HCT116 (cell line): ENCODE measurements around the gene GFI1. TPM values are rescaled to one million over a fixed set of nuclear protein-coding genes. Genes with fewer than 3 reads are reported as not detected.

Experiments
- ATAC-seq: fragments of 200-7000 bp; cut with Tn5 transposase; 2 replicates; pipeline ENCODE4 v1.9.1; 2020; ENCODE audit warnings: mild to moderate bottlenecking, moderate library complexity
- Bru-seq: library from RNA; stranded (reverse); fragments of 400-500 nt; gene quantifications from one replicate; lab custom pipeline; 2021; lab: Mats Ljungman, UMichigan
- BruChase-seq, 2 experiments: library from RNA; stranded (reverse); fragments of 400-500 nt; gene quantifications; one replicate each; lab custom pipeline; 2021; lab: Mats Ljungman, UMichigan
- BruUV-seq: library from RNA; stranded (reverse); fragments of 400-500 nt; replicated peaks from 2 replicates; lab custom pipeline; 2021; lab: Mats Ljungman, UMichigan
- CTCF ChIA-PET: fragments of 300-600 bp; sonication (Branson Sonifier 250); formaldehyde crosslinking; loops from one replicate; lab custom pipeline; 2021; ENCODE audit warnings: antibody characterized with exemption; lab: Charles Lee
- POLR2A ChIA-PET: fragments of 300-600, 350-600 bp; sonication (Branson Sonifier 250); formaldehyde crosslinking; loops from one replicate; lab custom pipeline; 2021; ENCODE audit warnings: antibody characterized with exemption; lab: Charles Lee
- RAD21 ChIA-PET, 2 experiments: fragments of 300-600 bp; sonication (Branson Sonifier 250); formaldehyde crosslinking; loops; one replicate each; lab custom pipeline; 2023; ENCODE audit warnings: low total read pairs in 2 of 2; ENCODE audit not compliant: uncharacterized antibody in 2 of 2, unreplicated experiment in 2 of 2, low non-redundant PET in 1 of 2; lab: Charles Lee
- DNase-seq: peaks from one replicate; pipeline ENCODE4 v3.0.0-alpha.2; 2010; ENCODE audit warnings: low read depth, low spot score
- H2AFZ ChIP-seq: fragments of 200-600 bp; shearing (Covaris generic), sonication (generic); 2 replicates; pipeline ENCODE4 v1.6.1; 2017; ENCODE audit warnings: low read depth, mixed run types, mixed read lengths, antibody characterized with exemption, low read length; ENCODE audit not compliant: poor library complexity, severe bottlenecking
- H3K27ac ChIP-seq: 2 replicates; pipeline ENCODE4 v1.5.1; 2012; ENCODE audit warnings: low read depth, low read length
- H3K27me3 ChIP-seq: fragments of 200-600 bp; sonication (generic); 2 replicates; pipeline ENCODE4 v1.6.1; 2016; ENCODE audit warnings: mixed run types, low read length, mixed read lengths; ENCODE audit not compliant: insufficient read depth
- H3K36me3 ChIP-seq, 2 experiments: fragments of 200-500 bp in 1 of 2; fragments of 200-600 bp in 1 of 2; sonication (Bioruptor generic) in 1 of 2; sonication (generic) in 1 of 2; 2 replicates each; pipeline versions ENCODE4 v1.5.1 to v1.6.1; 2014 to 2016; ENCODE audit warnings: low read length in 2 of 2, inconsistent platforms in 1 of 2, mixed read lengths in 1 of 2, mixed run types in 1 of 2; ENCODE audit not compliant: insufficient read depth in 2 of 2, control insufficient read depth in 1 of 2
- H3K4me1 ChIP-seq, 2 experiments: fragments of 200-600 bp in 1 of 2; sonication (generic) in 1 of 2; 2 replicates each; pipeline versions ENCODE4 v1.5.1 to v1.6.1; 2012 to 2017; ENCODE audit warnings: low read length in 2 of 2, inconsistent platforms in 1 of 2, mild to moderate bottlenecking in 1 of 2, mixed read lengths in 1 of 2, mixed run types in 1 of 2, moderate library complexity in 1 of 2; ENCODE audit not compliant: insufficient read depth in 2 of 2, control insufficient read depth in 1 of 2
- H3K4me2 ChIP-seq: fragments of 200-600 bp; sonication (generic); 2 replicates; pipeline ENCODE4 v1.6.1; 2017; ENCODE audit warnings: mixed run types, low read length, mixed read lengths
- H3K4me3 ChIP-seq, 2 experiments: fragments of 200-600 bp in 1 of 2; sonication (generic) in 1 of 2; replicated peaks in 1 of 2; 2 replicates each; pipeline ENCODE4 v1.5.1; 2011 to 2016; ENCODE audit warnings: low read length in 2 of 2, control low read depth in 1 of 2, low read depth in 1 of 2, mild to moderate bottlenecking in 1 of 2, mixed read lengths in 1 of 2, mixed run types in 1 of 2
- H3K79me2 ChIP-seq: fragments of 200-600 bp; sonication (generic); 2 replicates; pipeline ENCODE4 v1.6.1; 2017; ENCODE audit warnings: mild to moderate bottlenecking, mixed run types, low read length, moderate library complexity, mixed read lengths; ENCODE audit not compliant: insufficient read depth
- H3K9ac ChIP-seq: fragments of 200-600 bp; sonication (generic); 2 replicates; pipeline ENCODE4 v1.6.1; 2016; ENCODE audit warnings: low read length, mixed read lengths
- H3K9me2 ChIP-seq: fragments of 200-600 bp; sonication (generic), shearing (Covaris generic); 2 replicates; pipeline ENCODE4 v1.6.1; 2017; ENCODE audit warnings: mixed run types, mild to moderate bottlenecking, moderate library complexity; ENCODE audit not compliant: insufficient read depth
- H3K9me3 ChIP-seq, 2 experiments: fragments of 200-500 bp in 1 of 2; fragments of 200-600 bp in 1 of 2; sonication (Bioruptor generic) in 1 of 2; sonication (generic) in 1 of 2; 2 replicates each; pipeline ENCODE4 v1.6.1; 2014 to 2017; ENCODE audit warnings: low read length in 2 of 2, mixed read lengths in 2 of 2, inconsistent platforms in 1 of 2, low read depth in 1 of 2, mild to moderate bottlenecking in 1 of 2, mixed run types in 1 of 2, moderate library complexity in 1 of 2; ENCODE audit not compliant: control insufficient read depth in 1 of 2, insufficient read depth in 1 of 2
- H4K20me1 ChIP-seq: fragments of 200-600 bp; sonication (generic), shearing (Covaris generic); 2 replicates; pipeline ENCODE4 v1.6.1; 2017; ENCODE audit warnings: mixed run types, mild to moderate bottlenecking, moderate library complexity; ENCODE audit not compliant: insufficient read depth
- EGR1 ChIP-seq: IDR thresholded peaks from 2 replicates; pipeline ENCODE4 v1.6.1; 2012; ENCODE audit warnings: low read depth
- ELF1 ChIP-seq: IDR thresholded peaks from 2 replicates; pipeline ENCODE4 v1.6.1; 2012; ENCODE audit warnings: low read depth, borderline replicate concordance
- EZH2 ChIP-seq: fragments of 200-600 bp; sonication (generic); IDR thresholded peaks from 2 replicates; pipeline ENCODE4 v1.6.1; 2017; ENCODE audit warnings: antibody characterized with exemption, mixed run types
- FOSL1 ChIP-seq: IDR thresholded peaks from 2 replicates; pipeline ENCODE4 v1.6.1; 2012; ENCODE audit warnings: low read depth
- JUND ChIP-seq: IDR thresholded peaks from 2 replicates; pipeline ENCODE4 v1.6.1; 2012
- POLR2A ChIP-seq: IDR thresholded peaks from 2 replicates; pipeline ENCODE4 v1.7.0; 2011; ENCODE audit warnings: borderline replicate concordance; ENCODE audit not compliant: insufficient read depth, insufficient read length; ENCODE audit errors: extremely low read depth
- POLR2AphosphoS5 ChIP-seq: IDR thresholded peaks from 2 replicates; pipeline ENCODE4 v1.6.1; 2011; ENCODE audit warnings: mild to moderate bottlenecking, low read depth, low read length, moderate library complexity
- RAD21 ChIP-seq: IDR thresholded peaks from 2 replicates; pipeline ENCODE4 v1.6.1; 2012; ENCODE audit warnings: low read depth, mild to moderate bottlenecking
- SIN3A ChIP-seq: IDR thresholded peaks from 2 replicates; pipeline ENCODE4 v1.6.1; 2012; ENCODE audit warnings: low read depth
- SP1 ChIP-seq: IDR thresholded peaks from 2 replicates; pipeline ENCODE4 v1.6.1; 2012; ENCODE audit warnings: low read depth
- YY1 ChIP-seq: IDR thresholded peaks from 2 replicates; pipeline ENCODE4 v1.6.1; 2011; ENCODE audit warnings: low read length, low read depth, moderate library complexity, mild to moderate bottlenecking; ENCODE audit not compliant: insufficient replicate concordance; ENCODE audit errors: extremely low read depth
- ZFX ChIP-seq: fragments of 450-650 bp; IDR thresholded peaks from 2 replicates; pipeline ENCODE4 v1.6.1; 2017
- ZNF274 ChIP-seq: fragments of 200-500 bp; sonication (Bioruptor generic); IDR thresholded peaks from 2 replicates; pipeline ENCODE4 v1.6.1; 2014; ENCODE audit warnings: mild to moderate bottlenecking, low read depth, low read length, inconsistent platforms
- intact Hi-C: fragments of 100-400 bp; cut with micrococcal nuclease; formaldehyde crosslinking; loops from 2 replicates; pipeline ENCODE4 v1.10.0; 2022
- long read RNA-seq: library from polyadenylated mRNA; unstranded; transcript quantifications from one replicate; pipeline ENCODE4 v2.0.0, GENCODE V29; 2021; ENCODE audit not compliant: unreplicated experiment
- polyA plus RNA-seq: library from polyadenylated mRNA; unstranded; fragments of >200 nt; gene quantifications from 2 replicates; pipeline ENCODE4 v1.2.1, GENCODE V29; 2012; ENCODE audit warnings: missing spikeins
- total RNA-seq: library from RNA; stranded (reverse); gene quantifications from one replicate; pipeline ENCODE4 v1.2.1, GENCODE V29; 2021; ENCODE audit not compliant: unreplicated experiment
- TF ChIP-seq, protein P1 (sequence below): IDR thresholded peaks from 2 replicates; pipeline ENCODE4 v1.6.1; 2012; ENCODE audit warnings: low read depth
- TF ChIP-seq, protein P2 (sequence below): IDR thresholded peaks from 2 replicates; pipeline ENCODE4 v1.6.1; 2012
- TF ChIP-seq, protein P3 (sequence below): IDR thresholded peaks from 2 replicates; pipeline ENCODE4 v1.6.1; 2011; ENCODE audit warnings: mild to moderate bottlenecking, low read length, moderate library complexity; ENCODE audit not compliant: insufficient replicate concordance; ENCODE audit errors: extremely low read depth
- TF ChIP-seq, protein P4 (sequence below): IDR thresholded peaks from 2 replicates; pipeline ENCODE4 v1.6.1; 2012

GFI1 gene
- total RNA-seq (8.1 TPM), Bru-seq, nascent RNA (percentile 49 among the genes with signal in this experiment), BruChase-seq, experiment 1, labeled RNA remaining after a 6-hour chase (percentile 57 among the genes with signal in this experiment), BruChase-seq, experiment 2, labeled RNA remaining after a 2-hour chase (percentile 57 among the genes with signal in this experiment)
- 6.6 and 6.8 TPM in 2 replicates for polyA plus RNA-seq
- long read RNA-seq, partial matches to known transcripts = 4 of 10 reads
- long read RNA-seq, other reads (novel, unspliced or antisense) = 4 of 10 reads

DNA sequence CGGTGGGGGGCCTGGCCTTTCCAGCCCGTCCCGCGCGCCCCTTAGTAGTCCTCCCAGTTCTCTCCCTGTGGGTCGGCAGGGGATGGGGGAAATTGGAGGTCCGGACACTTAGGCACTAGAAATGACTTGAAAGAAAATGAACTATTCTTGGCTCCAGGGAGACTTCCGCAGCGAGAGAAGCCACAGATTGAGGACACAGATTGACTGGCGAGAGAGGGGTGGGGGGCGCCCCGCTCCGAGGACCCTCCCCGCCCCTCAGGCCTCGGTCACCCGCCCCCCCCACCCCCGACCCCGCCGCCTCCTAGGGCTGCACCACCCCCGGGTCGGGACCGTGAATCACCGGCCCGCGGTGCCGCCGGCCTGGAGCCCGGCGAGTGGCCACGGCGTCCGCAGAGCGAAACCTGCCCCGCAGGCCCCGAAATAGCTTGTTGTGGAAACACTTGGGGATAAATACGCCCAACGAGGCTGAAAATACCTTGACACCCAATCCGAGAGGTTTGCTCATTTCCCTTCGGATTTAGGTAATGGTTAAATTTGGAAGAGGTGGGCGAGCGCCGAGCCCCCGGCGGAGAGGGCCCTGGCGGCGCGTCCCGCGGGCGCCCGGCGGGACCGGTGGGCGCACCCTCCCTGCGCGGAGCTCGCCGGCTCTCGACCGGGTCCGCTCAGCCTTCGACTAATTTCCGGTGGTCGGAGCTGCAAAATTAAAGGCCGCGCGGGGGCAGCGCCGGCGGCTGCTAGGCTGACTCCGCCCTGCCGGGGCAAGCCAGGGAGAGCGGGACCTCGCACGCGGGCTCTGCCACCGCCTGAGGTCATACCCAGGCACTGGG lies at the start of gene GFI1:
GFI1 (minus strand) TSS at position 675 of the 827 bp plus-strand sequence. CDS start 3,438 bp downstream, outside the sequence.
- peak within 1 kb of the TSS; percentile 99 for H3K4me2 ChIP-seq
- H3K9me3 ChIP-seq = no peaks in the 10 kb centered on the region
- no peaks in the 10 kb centered on the region for H4K20me1 ChIP-seq
- intact Hi-C loops = no loop called here
- H3K4me3 ChIP-seq = peak within 1 kb of the TSS; percentile 70 to 84
- CTCF ChIA-PET = interaction anchor here (0.7 to 1.6 kb wide), 5 partner anchors 12 to 176 kb away, joined by 3 to 6 read pairs (median 3); no protein-coding TSS in a partner anchor
- H3K27me3 ChIP-seq = no peaks in the 10 kb centered on the region
- POLR2A ChIA-PET = no interaction called here
- peaks cover 7 to 20% of the 10 kb centered on the region in 2 experiments for H3K4me1 ChIP-seq
- peak within 1 kb of the TSS; percentile 69 for H3K27ac ChIP-seq
- DNase-seq (no peak), ATAC-seq (peak; percentile 41)
- TF ChIP-seq ZNF274 (no peak), SIN3A (no peak), EGR1 (no peak), EZH2 (no peak), FOSL1 (no peak), JUND (no peak), SP1 (no peak), POLR2AphosphoS5 (peak; percentile 40), POLR2A (peak; percentile 39), YY1 (no peak), ZFX (peak; percentile 20; the same call in 1 of the 2 replicates), ELF1 (no peak), RAD21 (no peak; the same call in 1 of the 2 replicates)
- TF ChIP-seq, protein P1, sequence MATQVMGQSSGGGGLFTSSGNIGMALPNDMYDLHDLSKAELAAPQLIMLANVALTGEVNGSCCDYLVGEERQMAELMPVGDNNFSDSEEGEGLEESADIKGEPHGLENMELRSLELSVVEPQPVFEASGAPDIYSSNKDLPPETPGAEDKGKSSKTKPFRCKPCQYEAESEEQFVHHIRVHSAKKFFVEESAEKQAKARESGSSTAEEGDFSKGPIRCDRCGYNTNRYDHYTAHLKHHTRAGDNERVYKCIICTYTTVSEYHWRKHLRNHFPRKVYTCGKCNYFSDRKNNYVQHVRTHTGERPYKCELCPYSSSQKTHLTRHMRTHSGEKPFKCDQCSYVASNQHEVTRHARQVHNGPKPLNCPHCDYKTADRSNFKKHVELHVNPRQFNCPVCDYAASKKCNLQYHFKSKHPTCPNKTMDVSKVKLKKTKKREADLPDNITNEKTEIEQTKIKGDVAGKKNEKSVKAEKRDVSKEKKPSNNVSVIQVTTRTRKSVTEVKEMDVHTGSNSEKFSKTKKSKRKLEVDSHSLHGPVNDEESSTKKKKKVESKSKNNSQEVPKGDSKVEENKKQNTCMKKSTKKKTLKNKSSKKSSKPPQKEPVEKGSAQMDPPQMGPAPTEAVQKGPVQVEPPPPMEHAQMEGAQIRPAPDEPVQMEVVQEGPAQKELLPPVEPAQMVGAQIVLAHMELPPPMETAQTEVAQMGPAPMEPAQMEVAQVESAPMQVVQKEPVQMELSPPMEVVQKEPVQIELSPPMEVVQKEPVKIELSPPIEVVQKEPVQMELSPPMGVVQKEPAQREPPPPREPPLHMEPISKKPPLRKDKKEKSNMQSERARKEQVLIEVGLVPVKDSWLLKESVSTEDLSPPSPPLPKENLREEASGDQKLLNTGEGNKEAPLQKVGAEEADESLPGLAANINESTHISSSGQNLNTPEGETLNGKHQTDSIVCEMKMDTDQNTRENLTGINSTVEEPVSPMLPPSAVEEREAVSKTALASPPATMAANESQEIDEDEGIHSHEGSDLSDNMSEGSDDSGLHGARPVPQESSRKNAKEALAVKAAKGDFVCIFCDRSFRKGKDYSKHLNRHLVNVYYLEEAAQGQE = no peak
- TF ChIP-seq, protein P2, sequence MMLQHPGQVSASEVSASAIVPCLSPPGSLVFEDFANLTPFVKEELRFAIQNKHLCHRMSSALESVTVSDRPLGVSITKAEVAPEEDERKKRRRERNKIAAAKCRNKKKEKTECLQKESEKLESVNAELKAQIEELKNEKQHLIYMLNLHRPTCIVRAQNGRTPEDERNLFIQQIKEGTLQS = no peak
- TF ChIP-seq, protein P3, sequence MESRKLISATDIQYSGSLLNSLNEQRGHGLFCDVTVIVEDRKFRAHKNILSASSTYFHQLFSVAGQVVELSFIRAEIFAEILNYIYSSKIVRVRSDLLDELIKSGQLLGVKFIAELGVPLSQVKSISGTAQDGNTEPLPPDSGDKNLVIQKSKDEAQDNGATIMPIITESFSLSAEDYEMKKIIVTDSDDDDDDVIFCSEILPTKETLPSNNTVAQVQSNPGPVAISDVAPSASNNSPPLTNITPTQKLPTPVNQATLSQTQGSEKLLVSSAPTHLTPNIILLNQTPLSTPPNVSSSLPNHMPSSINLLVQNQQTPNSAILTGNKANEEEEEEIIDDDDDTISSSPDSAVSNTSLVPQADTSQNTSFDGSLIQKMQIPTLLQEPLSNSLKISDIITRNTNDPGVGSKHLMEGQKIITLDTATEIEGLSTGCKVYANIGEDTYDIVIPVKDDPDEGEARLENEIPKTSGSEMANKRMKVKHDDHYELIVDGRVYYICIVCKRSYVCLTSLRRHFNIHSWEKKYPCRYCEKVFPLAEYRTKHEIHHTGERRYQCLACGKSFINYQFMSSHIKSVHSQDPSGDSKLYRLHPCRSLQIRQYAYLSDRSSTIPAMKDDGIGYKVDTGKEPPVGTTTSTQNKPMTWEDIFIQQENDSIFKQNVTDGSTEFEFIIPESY = no peak
- TF ChIP-seq, protein P4, sequence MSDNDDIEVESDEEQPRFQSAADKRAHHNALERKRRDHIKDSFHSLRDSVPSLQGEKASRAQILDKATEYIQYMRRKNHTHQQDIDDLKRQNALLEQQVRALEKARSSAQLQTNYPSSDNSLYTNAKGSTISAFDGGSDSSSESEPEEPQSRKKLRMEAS = peak; percentile 62
- H3K36me3 ChIP-seq = no peaks in the 10 kb centered on the region
- RAD21 ChIA-PET = no interaction called here
- peak within 1 kb of the TSS; percentile 77 for H2AFZ ChIP-seq
- no peaks in the 10 kb centered on the region for H3K9me2 ChIP-seq
- no TSS peak for BruUV-seq
- H3K79me2 ChIP-seq = no peaks in the 10 kb centered on the region
- H3K9ac ChIP-seq = peak within 1 kb of the TSS; percentile 65
